Measurements from ENCODE around the gene MERTK. TPM values are rescaled to one million over a fixed set of nuclear protein-coding genes. Genes with fewer than 3 reads are reported as not detected.

Gene MERTK
- polyA plus RNA-seq, 1 experiment: 0.84 TPM

- DNase-seq (ENCODE audit: low read depth, low spot score): no peak
- Histone ChIP-seq H3K9me3 (ENCODE audit: control insufficient read depth, insufficient read depth, low read length) (no peaks in the 10 kb centered on the region), H3K27me3 (ENCODE audit: control insufficient read depth, insufficient read depth, low read length) (peaks cover 25% of the 10 kb centered on the region), H3K4me3 (ENCODE audit: low read depth, low read length) (no peak overlapping the region), H3K27ac (ENCODE audit: low read depth, low read length) (no peak overlapping the region)
- TF ChIP-seq CTCF (IDR thresholded peaks at IDR 0.05; ENCODE audit: low read depth, low read length): no peak
- CTCF ChIA-PET: interaction anchor here (0.8 kb wide), 1 partner anchor 53 kb away, joined by 4 read pairs; no protein-coding TSS in a partner anchor
- POLR2A ChIA-PET: no interaction called here
Observed at GRCh38 chr2:111940333-111941196, 42.2 kb downstream of the MERTK start.

GRCh38 chr2:111941531-111941930 lies 43.1 kb downstream of the MERTK start:
- ChIA-PET POLR2A (no interaction called here), CTCF (interaction anchor here (0.8 kb wide), 1 partner anchor 54 kb away, joined by 4 read pairs; no protein-coding TSS in a partner anchor)
- no peak overlapping the region for H3K4me3 ChIP-seq (ENCODE audit: low read depth, low read length)
- H3K27ac ChIP-seq (ENCODE audit: low read depth, low read length): no peak overlapping the region
- no peaks in the 10 kb centered on the region for H3K9me3 ChIP-seq (ENCODE audit: control insufficient read depth, insufficient read depth, low read length)
- no peak for TF ChIP-seq CTCF (IDR thresholded peaks at IDR 0.05; ENCODE audit: low read depth, low read length)
- DNase-seq (ENCODE audit: low read depth, low spot score): no peak
- peaks cover 25% of the 10 kb centered on the region for H3K27me3 ChIP-seq (ENCODE audit: control insufficient read depth, insufficient read depth, low read length)

DNA sequence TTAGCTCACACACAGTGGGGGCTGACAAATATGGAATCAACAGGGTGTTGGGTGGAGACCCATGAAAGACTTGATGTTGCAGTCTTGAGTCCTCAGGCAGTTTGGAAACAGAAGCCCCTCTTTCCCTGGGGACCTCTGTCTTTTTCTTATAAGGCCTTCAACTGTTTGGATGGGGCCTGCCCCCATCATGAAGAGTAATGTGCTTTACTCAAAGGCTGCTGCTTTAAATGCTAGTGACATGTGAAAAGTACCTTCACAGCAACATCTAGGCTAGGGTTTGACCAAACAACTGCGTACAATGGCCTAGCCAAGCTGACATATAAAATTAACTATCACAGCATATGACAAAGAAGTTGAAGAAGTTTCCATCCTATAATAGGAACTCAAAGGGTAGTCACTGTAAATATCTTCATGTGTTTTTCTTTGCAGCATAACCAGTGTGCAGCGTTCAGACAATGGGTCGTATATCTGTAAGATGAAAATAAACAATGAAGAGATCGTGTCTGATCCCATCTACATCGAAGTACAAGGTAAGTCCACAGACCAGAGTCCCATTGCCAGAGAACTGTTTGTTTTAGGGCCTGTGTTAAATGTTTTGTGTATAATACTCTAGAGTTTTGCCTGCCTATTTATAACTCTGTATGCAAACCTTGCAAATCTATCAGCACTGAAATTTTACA lies 46.3 kb downstream of the MERTK start:
- H3K27ac ChIP-seq (ENCODE audit: low read depth, low read length): no peak overlapping the region
- ChIA-PET CTCF (no interaction called here), POLR2A (no interaction called here)
- H3K4me3 ChIP-seq (ENCODE audit: low read depth, low read length): no peak overlapping the region
- no peak for DNase-seq (ENCODE audit: low read depth, low spot score)
- no peaks in the 10 kb centered on the region for H3K9me3 ChIP-seq (ENCODE audit: control insufficient read depth, insufficient read depth, low read length)
- no peak for TF ChIP-seq CTCF (IDR thresholded peaks at IDR 0.05; ENCODE audit: low read depth, low read length)
- H3K27me3 ChIP-seq (ENCODE audit: control insufficient read depth, insufficient read depth, low read length): peaks cover 21% of the 10 kb centered on the region

GRCh38 chr2:111945444-111946293 lies 47.3 kb downstream of the MERTK start:
- no peak for TF ChIP-seq CTCF (IDR thresholded peaks at IDR 0.05; ENCODE audit: low read depth, low read length)
- Histone ChIP-seq H3K4me3 (ENCODE audit: low read depth, low read length) (no peak overlapping the region), H3K27me3 (ENCODE audit: control insufficient read depth, insufficient read depth, low read length) (peaks cover 16% of the 10 kb centered on the region), H3K9me3 (ENCODE audit: control insufficient read depth, insufficient read depth, low read length) (no peaks in the 10 kb centered on the region), H3K27ac (ENCODE audit: low read depth, low read length) (peak overlapping the region; percentile 72)
- DNase-seq (ENCODE audit: low read depth, low spot score): no peak
- ChIA-PET POLR2A (interaction anchor here (0.6 to 1.2 kb wide), 3 partner anchors 11 to 321 kb away, joined by 3 to 4 read pairs (median 3); no protein-coding TSS in a partner anchor), CTCF (no interaction called here)

Measured in AG04450 (cell line).